ENCODE results near the gene COL19A1.

Gene COL19A1

DNA sequence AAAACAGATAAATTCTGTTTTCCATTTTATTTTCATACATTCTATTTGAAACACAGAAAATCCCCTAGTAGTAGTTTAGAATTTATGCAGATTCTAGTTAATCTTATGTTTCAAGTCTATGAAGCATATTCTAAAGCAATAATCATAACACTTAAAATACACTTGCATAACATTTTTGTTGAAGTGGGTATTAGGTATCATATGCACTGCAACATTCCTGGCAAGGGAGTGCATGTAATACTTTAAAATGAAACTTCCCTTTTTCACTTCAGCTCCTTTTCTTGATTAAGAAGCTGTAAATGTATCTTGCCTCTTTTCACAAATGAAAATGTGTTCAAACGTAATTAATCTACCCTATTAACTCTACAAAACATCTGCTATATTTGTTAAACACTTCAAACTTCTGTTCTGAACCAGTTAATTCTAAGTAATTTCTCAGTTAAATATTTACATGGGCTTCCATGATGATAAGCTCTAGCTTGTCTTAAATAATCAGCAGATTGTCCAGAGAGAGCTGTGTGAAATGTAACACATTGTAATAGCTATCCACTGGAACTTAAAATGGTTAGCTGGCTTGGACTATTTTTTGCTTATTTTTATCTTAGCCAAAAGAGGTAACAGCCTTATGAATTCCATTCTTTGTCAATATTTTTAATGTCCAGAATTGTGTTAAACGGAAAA lies 192.8 kb downstream of the COL19A1 start:
- no peak for DNase-seq (ENCODE audit: low read depth in 2 of 2)

GRCh38 chr6:70060680-70061079 lies 194.3 kb downstream of the COL19A1 start:
- DNase-seq (ENCODE audit: low read depth in 2 of 2): no peak

GRCh38 chr6:70061546-70061945 lies 195.2 kb downstream of the COL19A1 start:
- no peak for DNase-seq (ENCODE audit: low read depth in 2 of 2)

DNA sequence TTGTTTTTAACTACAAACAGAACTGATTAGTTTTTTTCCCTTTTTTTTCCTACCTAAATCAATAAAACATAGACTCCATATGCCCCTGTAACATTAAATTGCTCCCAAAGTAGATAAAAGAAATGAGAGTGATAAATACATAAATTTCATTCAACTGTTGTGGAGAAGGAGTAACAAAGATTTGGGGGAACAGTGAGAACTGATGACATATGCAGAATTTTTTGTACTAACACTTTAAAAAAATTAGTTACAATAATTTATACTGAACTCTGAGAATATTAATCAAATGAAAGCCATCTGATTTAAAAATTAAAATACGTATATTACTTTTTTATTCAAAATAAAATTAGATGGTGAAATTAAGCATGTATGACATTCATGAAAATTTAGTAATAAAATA lies 195.7 kb downstream of the COL19A1 start:
- no peak for DNase-seq (ENCODE audit: low read depth in 2 of 2)

GRCh38 chr6:70072540-70073179 lies 206.3 kb downstream of the COL19A1 start:
- DNase-seq (ENCODE audit: low read depth in 2 of 2): no peak

DNA sequence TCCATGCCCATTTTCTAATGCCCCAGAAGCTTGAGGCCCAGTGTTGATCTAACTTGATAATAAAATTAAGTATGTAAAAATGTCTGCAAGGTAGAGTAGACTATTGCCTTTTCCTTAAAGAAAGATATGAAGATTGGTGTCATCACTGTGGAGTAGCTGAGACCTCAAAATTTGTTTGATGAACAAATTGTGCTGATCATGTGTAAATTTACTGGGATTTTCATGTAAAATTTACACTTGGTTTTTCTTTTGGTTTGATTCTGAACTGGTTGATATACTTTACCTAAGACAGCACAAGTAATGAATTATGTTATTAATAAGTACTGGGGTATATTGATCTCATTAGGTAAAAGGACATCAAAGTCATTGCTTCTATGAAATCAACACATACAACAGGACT lies 207.3 kb downstream of the COL19A1 start:
- DNase-seq (ENCODE audit: low read depth in 2 of 2): no peak

- no peak for DNase-seq (ENCODE audit: low read depth in 2 of 2)
Measured at GRCh38 chr6:70079241-70079640, 212.9 kb downstream of the COL19A1 start.

DNA sequence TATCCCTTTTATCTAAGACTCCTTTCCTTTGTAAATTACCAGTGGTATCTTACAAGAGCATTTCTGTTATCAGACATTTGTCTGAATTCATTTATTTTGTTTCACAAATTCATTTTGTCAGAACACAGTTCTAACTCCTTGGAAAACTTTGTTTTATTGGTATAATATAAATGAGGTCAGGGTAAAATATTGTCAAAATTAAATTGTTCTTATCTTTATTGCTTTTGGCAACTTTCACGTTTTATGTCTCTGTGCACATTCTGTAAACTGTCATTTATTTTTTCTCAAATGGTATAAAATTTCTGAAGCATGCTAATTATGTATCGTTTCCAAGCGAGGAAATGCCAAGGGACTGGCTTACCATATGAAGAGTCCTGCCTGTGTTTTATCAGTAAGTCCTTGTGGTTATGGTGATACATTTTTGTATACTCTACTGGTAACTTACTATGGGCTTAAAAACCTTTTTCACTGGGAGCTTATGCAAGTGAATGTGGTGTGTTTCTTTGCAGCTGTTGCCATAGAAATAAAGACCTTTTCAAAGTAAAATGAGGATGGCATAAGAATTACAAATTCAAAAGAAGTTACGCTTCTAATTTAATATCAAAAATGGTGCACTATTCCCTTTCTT lies 214.2 kb downstream of the COL19A1 start:
- DNase-seq (ENCODE audit: low read depth in 2 of 2): no peak

DNA sequence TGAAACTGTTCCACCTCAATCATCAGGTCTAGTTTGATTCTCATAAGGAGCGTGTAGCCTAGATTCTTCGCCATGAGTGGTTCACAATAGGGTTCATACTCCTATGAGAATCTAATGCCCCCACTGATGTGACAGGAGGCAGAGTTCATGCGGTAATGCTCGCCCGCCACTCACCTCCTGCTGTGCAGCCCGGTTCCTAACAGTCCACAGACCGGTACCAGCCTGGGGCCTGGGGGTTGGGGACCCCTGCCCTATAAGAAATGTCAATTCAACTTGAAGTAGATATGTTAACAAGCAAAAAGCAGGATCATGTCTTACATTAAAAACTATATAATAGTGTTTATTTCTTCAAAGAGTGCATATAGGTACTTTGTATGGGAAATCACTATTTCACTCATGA lies 216.5 kb downstream of the COL19A1 start:
- DNase-seq (ENCODE audit: low read depth in 2 of 2): no peak

DNA sequence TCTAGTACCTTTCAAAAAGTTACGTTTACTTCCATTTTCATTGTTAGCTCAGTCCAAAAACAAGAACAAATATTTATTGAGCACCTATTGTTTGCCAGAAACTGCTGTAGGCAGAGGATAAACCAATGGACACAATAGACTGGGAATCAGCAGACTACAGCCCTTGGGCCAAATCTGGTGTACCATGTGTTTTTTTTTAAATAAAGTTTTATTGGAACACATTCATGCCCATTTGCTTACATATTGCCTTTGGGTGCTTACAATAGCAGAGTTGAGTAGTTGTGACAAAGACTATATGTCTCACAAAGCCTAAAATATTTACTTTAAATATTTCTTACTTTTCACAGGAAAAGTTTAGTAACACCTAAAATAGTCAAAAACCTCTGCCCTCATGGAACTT lies 220.4 kb downstream of the COL19A1 start:
- DNase-seq (ENCODE audit: low read depth in 2 of 2): no peak

DNA sequence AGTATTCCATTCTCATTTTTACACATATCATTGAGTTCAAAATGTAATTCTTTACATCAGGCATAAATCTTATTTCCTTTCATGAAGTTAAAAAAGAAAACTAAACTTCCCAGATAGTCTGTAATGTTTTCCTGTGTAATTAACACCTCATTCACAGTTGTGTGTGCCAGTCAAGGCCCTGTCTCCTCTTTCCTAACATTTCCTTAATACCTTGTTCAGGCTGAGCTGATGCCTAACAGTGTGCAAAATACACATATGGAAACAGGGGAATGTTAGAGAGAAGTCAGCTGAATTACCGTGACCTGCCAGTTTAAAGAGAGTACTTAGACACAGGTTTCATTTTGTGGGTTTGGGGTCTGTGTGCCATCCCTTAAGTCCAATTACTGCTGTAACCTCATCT lies 227.8 kb downstream of the COL19A1 start:
- no peak for DNase-seq (ENCODE audit: low read depth in 2 of 2)

GRCh38 chr6:70099732-70100131 lies 233.4 kb downstream of the COL19A1 start:
- no peak for DNase-seq (ENCODE audit: low read depth in 2 of 2)

- DNase-seq (ENCODE audit: low read depth in 2 of 2): no peak
Measured at GRCh38 chr6:70103798-70104197, 237.4 kb downstream of the COL19A1 start.

DNA sequence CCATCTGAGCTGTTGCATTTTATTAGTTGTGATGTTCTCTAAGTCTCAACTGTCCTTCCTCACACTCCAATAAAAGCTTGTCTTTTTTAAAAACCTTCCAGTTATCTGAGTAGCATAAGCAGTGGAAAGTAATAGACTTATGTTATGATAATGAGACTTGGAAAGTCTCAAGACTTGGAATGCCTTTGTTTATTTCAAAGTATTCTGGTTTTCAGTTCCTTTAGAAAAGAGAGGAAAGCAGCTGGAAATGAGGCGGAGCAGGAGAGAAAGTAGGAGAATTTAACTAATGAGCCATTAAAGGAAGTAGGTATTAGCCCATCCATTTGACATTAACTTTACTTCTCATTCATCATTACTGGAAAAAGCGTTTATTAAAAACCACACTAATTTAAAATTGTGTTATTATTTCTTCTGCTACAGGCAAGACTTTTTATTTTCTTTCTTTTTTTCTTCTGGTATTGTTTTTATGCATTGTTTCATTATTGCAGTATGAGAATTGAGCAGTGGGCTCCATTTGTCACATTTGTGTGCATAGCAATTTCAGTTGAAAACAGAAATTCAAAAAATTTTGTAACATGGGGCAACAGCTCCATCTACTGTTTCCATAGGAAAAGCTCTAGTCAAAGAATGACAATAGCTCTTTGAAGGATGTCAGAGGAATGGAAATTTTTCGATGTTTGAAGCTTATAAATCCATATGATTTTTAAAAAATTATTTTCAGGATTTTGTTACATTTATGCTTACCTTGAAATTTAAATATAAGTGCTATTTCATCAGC lies 241.7 kb downstream of the COL19A1 start:
- DNase-seq (ENCODE audit: low read depth in 2 of 2): no peak

GRCh38 chr6:70110126-70111022 lies 244.0 kb downstream of the COL19A1 start:
- no peak for DNase-seq (ENCODE audit: low read depth in 2 of 2)

DNA sequence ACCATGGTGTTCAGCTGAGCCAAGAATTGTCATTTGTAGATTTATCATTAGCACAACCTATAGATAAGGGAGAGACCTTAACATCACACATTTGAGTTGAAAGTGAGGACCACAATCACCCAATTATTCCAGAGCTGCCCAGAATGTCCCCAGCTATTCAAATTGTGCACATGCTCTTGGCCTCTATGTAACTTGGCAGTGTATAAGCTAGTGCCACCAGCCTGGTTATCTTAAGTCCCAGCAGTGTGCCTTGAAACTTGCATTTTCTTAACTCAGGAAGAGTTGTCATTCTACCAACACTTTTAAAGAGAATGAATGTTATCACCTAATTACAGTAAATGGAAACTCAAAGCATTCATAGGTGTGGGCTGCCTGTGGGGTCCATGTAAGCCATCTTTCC lies 245.4 kb downstream of the COL19A1 start:
- DNase-seq (ENCODE audit: low read depth in 2 of 2): no peak

GRCh38 chr6:70112716-70113115 lies 246.4 kb downstream of the COL19A1 start:
- DNase-seq (ENCODE audit: low read depth in 2 of 2): no peak

DNA sequence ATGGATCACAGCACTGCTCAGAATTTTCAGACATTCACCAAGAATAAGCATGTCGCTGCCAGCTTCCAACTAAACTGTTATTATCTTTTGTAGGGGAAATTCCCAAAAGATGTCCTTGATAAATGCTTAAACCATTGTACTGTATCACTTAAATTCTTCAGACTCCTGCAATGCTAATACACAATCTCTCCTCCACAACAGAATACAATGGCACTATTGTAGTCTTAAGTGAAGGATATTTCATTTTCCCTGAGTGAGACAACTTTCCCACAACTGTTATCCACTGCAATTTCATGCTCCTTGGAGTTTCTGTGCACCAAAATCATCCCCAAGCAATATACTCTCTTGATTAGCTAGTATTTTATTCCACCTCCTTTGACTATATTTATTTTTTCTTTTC lies 246.8 kb downstream of the COL19A1 start:
- no peak for DNase-seq (ENCODE audit: low read depth in 2 of 2)

DNA sequence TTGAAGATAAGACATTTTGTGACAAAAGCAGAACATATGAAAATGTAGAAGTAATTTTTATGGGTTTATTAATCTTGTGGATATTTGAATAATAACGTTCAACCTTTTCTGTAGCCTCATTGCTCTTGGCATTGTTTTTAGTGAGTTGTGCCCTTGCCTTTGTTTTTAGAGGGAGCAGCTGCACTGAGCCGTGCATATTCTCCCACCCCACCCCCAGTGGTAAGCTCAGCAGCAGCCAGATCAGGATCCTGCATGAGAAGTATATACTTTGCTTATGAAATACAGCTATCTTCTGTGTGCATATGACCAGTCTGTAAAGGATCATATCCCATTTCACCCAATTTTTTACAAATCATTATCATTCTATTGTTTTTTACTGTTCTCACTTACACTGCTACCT lies 252.3 kb downstream of the COL19A1 start:
- DNase-seq (ENCODE audit: low read depth in 2 of 2): no peak

GRCh38 chr6:70119218-70119835 lies 253.0 kb downstream of the COL19A1 start:
- no peak for DNase-seq (ENCODE audit: low read depth in 2 of 2)

DNA sequence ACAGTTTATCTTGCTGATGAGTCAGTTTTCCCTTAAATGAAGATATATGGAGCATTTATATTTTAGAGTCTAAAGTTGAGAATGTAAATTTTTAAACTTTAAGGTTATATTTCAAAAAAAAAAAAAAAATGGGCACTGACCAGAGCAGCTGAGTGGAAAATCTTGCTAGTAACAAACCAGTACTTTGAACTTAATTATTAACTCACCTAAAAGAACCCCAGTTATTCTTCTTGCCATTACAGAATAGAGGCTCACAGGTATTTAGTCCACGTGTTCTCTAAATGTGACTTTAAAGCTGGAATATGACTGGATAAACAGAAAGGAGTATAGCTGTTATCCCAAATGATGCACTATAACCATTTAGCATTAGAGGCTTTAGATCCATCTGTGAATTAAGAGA lies 258.1 kb downstream of the COL19A1 start:
- no peak for DNase-seq (ENCODE audit: low read depth in 2 of 2)

Measured in stimulated activated CD4-positive, alpha-beta T cell treated with anti-CD3 and anti-CD28 coated beads, Interleukin-1b, Interleukin-23, amount 100 ng/mL, for 1 hour (primary cell).